ENCODE measurements around the gene PPP1R12A.
"Not testable (repeated sequence)": the region's sequence is repeated elsewhere in the genome, so short reads cannot be mapped to it uniquely, and the experiment has no call there.

PPP1R12A gene
- 111 to 213 (median 166) reads per million in 18 experiments for total RNA-seq

- peak; percentile 97 to 98 for DNase-seq
Observed at GRCh38 chr12:79935021-79935623, at the start of gene PPP1R12A. Gene PPP1R12A (minus strand): TSS chr12:79935097. CDS start chr12:79934931, 166 bp downstream.

GRCh38 chr12:79983986-79984620, 49.2 kb upstream of the PPP1R12A start:
- no peak for DNase-seq

- no peak for DNase-seq
Observed at GRCh38 chr12:79983492-79983891, 48.6 kb upstream of the PPP1R12A start.

- no peak for DNase-seq
Observed at GRCh38 chr12:79982086-79983062, 47.5 kb upstream of the PPP1R12A start.

- DNase-seq = no peak
Observed at GRCh38 chr12:79978692-79979091, 43.8 kb upstream of the PPP1R12A start.

GRCh38 chr12:79977856-79978460, 43.1 kb upstream of the PPP1R12A start:
- DNase-seq = not testable (repeated sequence)

GRCh38 chr12:79975143-79975542, 40.2 kb upstream of the PPP1R12A start:
- no peak for DNase-seq

- no peak for DNase-seq
Observed at GRCh38 chr12:79973801-79974200, 38.9 kb upstream of the PPP1R12A start.

GRCh38 chr12:79964100-79964627, 29.3 kb upstream of the PPP1R12A start:
- no peak for DNase-seq

GRCh38 chr12:79961411-79961810, 26.5 kb upstream of the PPP1R12A start:
- DNase-seq = peak in 1 of 2 donors; percentile 7

- no peak for DNase-seq
Observed at GRCh38 chr12:79959484-79959883, 24.6 kb upstream of the PPP1R12A start.

GRCh38 chr12:79956896-79957295, 22.0 kb upstream of the PPP1R12A start:
- no peak for DNase-seq

- DNase-seq = no peak
Observed at GRCh38 chr12:79955561-79955960, 20.7 kb upstream of the PPP1R12A start.

GRCh38 chr12:79954037-79954610, 19.2 kb upstream of the PPP1R12A start:
- no peak for DNase-seq

- DNase-seq = no peak
Observed at GRCh38 chr12:79949098-79949497, 14.2 kb upstream of the PPP1R12A start.

- no peak for DNase-seq
Observed at GRCh38 chr12:79945433-79945832, 10.5 kb upstream of the PPP1R12A start.

GRCh38 chr12:79944565-79944964, 9.7 kb upstream of the PPP1R12A start:
- DNase-seq = no peak

GRCh38 chr12:79942846-79943245, 7.9 kb upstream of the PPP1R12A start:
- not testable (repeated sequence) for DNase-seq

GRCh38 chr12:79939728-79940310, 4.9 kb upstream of the PPP1R12A start:
- DNase-seq = peak; percentile 51 to 57

- no peak for DNase-seq
Observed at GRCh38 chr12:79938843-79939242, 3.9 kb upstream of the PPP1R12A start.

- DNase-seq = no peak
Observed at GRCh38 chr12:79936670-79937069, 1.8 kb upstream of the PPP1R12A start.

Data from inflammatory macrophage (primary cell).